ENCODE data around the gene MMP19.

- TF ChIP-seq, protein P1, sequence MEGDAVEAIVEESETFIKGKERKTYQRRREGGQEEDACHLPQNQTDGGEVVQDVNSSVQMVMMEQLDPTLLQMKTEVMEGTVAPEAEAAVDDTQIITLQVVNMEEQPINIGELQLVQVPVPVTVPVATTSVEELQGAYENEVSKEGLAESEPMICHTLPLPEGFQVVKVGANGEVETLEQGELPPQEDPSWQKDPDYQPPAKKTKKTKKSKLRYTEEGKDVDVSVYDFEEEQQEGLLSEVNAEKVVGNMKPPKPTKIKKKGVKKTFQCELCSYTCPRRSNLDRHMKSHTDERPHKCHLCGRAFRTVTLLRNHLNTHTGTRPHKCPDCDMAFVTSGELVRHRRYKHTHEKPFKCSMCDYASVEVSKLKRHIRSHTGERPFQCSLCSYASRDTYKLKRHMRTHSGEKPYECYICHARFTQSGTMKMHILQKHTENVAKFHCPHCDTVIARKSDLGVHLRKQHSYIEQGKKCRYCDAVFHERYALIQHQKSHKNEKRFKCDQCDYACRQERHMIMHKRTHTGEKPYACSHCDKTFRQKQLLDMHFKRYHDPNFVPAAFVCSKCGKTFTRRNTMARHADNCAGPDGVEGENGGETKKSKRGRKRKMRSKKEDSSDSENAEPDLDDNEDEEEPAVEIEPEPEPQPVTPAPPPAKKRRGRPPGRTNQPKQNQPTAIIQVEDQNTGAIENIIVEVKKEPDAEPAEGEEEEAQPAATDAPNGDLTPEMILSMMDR (conservative IDR thresholded peaks at IDR 0.05; ENCODE audit: low read depth, low read length) = no peak
- TF ChIP-seq EZH2phosphoT487 (IDR thresholded peaks at IDR 0.05; ENCODE audit: borderline replicate concordance, low read length) = no peak
These were observed 42.4 kb upstream of the MMP19 start for GRCh38 chr12:55885113-55885512.
